ENCODE measurements around the gene CARNS1.
A peak's percentile ranks its signal among the peaks of the same experiment; 100 is the strongest.
"Not testable (repeated sequence)": the region's sequence is repeated elsewhere in the genome, so short reads cannot be mapped to it uniquely, and the experiment has no call there.

The CARNS1 gene

DNA sequence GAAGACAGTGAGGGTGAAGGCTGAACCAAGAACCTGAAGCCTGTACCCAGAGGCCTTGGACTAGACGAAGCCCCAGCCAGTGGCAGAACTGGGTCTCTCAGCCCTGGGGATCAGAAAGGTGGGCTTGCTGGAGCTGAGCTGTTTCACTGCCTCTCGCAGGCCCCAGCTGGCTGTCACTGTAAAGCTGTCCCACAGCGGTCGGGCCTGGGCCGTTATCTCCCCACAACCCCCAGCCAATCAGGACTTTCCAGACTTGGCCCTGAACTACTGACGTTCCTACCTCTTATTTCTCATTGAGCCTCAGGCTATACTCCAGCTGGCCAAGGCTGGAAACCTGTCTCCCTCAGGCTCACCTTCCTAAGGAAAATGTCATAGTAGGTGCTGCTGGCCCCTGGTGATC, 17.9 kb upstream of the CARNS1 start:
- DNase-seq: no peak

- no peak for DNase-seq
Observed at GRCh38 chr11:67397986-67398660, 17.4 kb upstream of the CARNS1 start.

DNA sequence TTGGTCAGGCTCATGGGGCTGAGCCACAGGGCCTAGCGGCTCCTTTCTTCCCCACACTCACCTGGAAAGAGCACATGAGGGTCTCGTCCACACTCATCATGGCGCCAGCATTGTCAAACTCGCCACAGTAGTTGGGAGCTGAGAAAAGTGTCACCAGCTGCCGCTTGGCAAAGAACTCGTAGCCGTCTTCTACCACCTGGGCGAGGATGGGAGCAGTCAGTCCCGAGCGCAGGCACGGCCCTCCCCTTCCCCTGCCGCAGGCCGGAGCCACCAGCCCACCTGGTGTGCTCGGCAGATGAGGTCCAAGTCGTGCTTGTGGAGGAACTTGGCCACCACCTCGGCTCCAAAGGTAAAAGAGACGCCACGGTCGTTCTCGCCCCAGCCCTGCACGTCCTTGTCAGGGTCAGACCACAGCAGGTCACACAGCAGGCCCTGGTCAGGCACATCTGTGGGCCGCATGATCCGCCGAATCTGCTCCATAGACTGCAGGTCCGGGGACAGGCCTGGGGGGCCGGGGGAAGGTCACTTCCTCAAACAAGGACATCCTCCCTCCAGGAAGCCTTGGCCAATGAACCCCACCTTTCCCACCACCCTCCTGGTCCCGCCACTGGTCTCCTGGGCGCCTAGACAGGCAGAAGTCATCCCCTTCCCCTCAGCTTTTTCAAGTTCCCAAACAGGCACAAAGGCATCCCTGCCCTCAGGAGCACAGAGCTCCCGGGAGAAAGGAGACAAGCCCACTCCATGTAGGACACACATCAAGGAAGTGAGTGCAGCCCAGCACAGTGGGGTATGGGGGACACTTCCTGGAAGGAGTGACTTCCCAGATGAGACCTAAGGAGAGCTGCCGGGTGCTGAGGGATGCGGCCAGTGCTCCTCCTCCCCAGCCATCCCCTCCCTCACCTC, 16.6 kb upstream of the CARNS1 start:
- no peak for DNase-seq

GRCh38 chr11:67400251-67400941, 15.1 kb upstream of the CARNS1 start:
- no peak for DNase-seq

- DNase-seq: no peak
Observed at GRCh38 chr11:67400942-67401494, 14.5 kb upstream of the CARNS1 start.

GRCh38 chr11:67401495-67402191, 13.8 kb upstream of the CARNS1 start, which contains the start of gene PPP1CA:
PPP1CA (minus strand) TSS chr11:67401858; CDS start chr11:67401782, 76 bp downstream.
- peak; percentile 91 for DNase-seq

DNA sequence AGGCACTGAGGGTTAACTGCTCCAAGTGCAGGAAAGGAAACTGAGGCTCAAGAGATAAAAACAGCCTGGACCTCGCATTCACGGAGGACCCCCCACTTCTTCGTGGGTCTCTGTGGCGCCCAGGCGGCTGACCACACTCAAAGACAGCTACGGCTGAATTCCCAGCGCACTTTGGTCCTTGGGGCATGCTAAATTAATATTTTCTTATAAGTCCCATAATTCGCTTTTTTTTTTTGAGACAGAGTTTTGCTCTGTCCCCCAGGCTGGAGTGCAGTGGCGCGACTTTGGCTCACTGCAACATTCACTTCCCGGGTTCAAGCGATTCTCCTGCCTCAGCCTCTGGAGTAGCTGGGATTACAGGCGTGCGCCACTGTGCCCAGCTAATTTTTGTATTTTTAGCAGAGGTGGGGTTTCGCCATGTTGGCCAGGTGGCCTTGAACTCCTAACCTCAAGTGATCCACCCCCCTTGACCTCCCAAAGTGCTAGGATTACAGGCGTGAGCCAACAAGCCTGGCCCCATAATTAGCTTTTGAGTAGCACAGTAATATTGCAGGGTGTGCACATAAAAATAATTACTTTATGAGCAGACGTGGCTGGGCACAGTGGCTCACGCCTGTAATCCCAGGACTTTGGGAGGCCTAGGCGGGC, 13.2 kb upstream of the CARNS1 start:
- not testable (repeated sequence) for DNase-seq

- not testable (repeated sequence) for DNase-seq
Observed at GRCh38 chr11:67403085-67403484, 12.4 kb upstream of the CARNS1 start.

GRCh38 chr11:67404515-67405195, 10.8 kb upstream of the CARNS1 start:
- no peak for DNase-seq

DNA sequence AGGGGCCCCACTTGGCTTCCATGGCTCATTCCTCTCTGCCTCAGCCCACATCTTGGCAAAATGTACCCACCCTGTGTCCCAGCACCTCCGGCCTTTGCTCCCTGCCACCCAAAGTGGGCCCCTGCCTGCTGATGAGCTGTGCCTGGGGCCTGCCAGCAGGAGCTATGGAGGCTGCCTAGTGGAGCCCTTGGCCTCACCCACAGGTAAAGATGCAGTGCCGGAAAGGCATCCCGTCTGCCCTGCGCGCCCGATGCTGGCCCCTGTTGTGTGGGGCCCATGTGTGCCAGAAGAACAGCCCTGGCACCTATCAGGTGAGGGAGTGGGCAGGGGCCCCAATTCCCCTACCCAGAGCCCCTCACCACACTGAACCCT, 10.3 kb upstream of the CARNS1 start:
- no peak for DNase-seq

DNA sequence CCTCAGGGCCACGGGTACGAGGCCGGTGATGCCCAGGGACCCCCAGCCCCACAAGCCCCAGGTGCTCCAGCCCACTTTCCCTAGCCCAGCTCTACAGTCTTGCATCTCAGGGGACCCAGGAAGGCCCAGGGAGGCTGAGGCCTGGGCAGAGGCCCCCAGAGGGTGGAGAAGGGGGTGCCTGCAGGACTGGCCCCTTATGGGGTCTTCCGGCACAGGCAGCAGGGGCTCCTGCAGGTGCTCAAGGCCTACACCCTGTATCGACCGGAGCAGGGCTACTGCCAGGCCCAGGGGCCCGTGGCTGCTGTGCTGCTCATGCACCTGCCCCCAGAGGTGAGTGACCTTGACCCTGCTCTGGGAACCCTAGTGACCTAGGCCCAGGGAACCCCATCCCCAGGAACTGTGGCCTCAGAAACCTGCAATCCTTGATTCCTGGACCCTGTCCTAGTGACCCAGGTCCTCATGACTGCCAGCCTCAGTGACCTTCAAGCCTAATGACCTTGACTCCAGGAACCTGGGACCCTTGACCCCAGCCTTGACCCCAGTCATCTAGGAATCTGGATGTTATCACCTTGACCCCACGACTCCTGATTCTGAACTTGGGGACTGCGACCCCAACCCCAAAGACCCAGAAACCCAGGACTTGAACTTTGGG, 9.7 kb upstream of the CARNS1 start:
- no peak for DNase-seq

DNA sequence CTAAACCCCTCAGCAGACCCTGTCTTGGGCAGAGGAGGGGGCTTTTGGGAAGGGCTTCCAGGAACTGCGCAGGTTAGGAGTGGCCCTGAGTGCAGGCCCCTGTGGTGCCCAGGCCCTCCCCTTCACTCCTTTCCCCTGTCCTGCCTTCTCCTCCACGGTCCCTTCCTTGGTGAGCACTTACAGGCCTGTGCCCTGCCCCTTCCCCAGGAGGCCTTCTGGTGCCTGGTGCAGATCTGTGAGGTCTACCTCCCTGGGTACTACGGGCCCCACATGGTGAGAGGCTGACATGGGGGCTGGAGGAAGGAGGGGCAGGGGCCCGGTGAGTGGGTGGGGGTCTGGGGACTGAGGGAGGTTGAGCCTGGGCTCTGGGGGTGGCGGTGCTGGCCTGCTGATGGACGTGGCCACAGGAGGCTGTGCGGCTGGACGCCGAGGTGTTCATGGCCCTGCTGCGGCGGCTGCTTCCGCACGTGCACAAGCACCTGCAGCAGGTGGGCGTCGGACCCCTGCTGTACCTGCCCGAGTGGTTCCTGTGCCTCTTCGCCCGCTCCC, 9.0 kb upstream of the CARNS1 start:
- DNase-seq: no peak

DNA sequence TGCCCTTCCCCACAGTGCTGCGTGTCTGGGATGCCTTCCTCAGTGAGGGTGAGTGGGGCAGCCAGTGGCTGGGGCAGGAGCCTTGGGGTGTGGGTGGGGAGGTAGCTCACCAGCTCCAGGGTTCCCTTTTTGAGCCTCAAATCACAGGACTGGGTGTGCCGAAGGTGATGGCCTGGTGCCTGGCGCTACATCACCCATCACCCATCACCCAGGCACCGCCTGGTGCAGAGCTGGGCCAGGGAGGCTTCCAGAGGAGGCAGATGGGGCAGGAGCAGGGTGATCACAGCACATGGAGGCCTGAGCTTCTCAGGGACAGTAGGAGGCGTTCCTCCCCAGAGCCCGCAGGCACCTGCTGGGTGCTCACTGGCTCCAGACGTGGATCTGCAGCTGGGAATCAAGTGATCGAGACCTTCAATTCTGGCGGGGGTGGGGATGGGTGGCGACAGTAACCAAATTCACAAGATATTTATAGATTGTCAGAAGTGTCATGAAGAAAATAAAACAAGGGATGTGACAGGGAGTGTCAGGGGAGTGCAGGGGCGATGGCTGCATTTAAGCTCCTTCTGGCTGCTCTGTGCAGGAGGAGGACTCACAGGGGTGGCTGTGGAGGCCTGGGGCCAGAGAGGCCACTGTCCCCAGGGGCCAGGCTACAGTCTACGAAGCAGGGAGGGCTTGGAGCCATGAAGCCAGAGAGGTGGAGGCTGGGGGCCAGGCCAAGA, 8.3 kb upstream of the CARNS1 start:
- no peak for DNase-seq

GRCh38 chr11:67407688-67408163, 7.8 kb upstream of the CARNS1 start:
- no peak for DNase-seq

- no peak for DNase-seq
Observed at GRCh38 chr11:67408437-67409200, 6.9 kb upstream of the CARNS1 start.

DNA sequence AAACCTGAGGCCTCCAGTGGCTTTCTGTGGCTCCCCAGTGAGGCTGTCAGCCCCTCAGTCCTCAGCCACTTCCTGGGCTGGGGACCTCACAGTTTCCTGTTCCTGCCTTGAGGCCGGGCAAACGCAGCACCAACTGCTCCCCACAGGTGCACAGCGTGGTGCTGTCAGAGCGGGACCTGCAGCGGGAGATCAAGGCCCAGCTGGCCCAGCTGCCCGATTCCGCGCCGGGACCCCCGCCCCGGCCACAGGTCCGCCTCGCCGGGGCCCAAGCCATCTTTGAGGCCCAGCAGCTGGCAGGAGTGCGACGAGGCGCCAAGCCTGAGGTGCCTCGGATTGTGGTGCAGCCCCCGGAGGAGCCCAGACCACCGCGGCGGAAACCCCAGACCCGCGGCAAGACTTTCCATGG, 6.2 kb upstream of the CARNS1 start:
- no peak for DNase-seq

GRCh38 chr11:67409781-67410368, 5.6 kb upstream of the CARNS1 start:
- no peak for DNase-seq

- no peak for DNase-seq
Observed at GRCh38 chr11:67410369-67410831, 5.1 kb upstream of the CARNS1 start.
